HEK293T (cell line): ENCODE data around the gene WNT8A.

Source experiments
- ELF4 ChIP-seq: fragments of 450-650 bp; IDR thresholded peaks from 2 replicates; pipeline ENCODE4 v1.6.1; 2017; ENCODE audit warnings: antibody characterized with exemption
- SP1 ChIP-seq: fragments of 450-650 bp; IDR thresholded peaks from 2 replicates; pipeline ENCODE4 v1.6.1; 2017
- TARDBP ChIP-seq: fragments of 450-650 bp; IDR thresholded peaks from 2 replicates; pipeline ENCODE4 v1.6.1; 2016

GRCh38 chr5:138138949-138139780 lies 55.3 kb downstream of the WNT8A start, which contains the start of gene NME5:
- TF ChIP-seq TARDBP = no peak
- TF ChIP-seq ELF4 = no peak
- TF ChIP-seq SP1 = no peak
